Uterus (tissue), 4 donors: Measurements from ENCODE around the gene MT1F. TPM values are rescaled to one million over a fixed set of nuclear protein-coding genes. Genes with fewer than 3 reads are reported as not detected.

ENCODE experiments used
- DNase-seq, 2 donors: peaks; one replicate each; pipeline ENCODE4 v3.0.0-alpha.2; 2019 to 2020
- H3K27ac ChIP-seq, 2 donors: fragments of 200-600 bp; sonication (generic); 1 replicate in 1 of 2; 2 replicates in 1 of 2; pipeline ENCODE4 v1.5.1; 2016 to 2018
- H3K27me3 ChIP-seq, 2 donors: fragments of 200-600 bp; sonication (generic); one replicate each; pipeline ENCODE4 v1.5.1; 2018 to 2019; ENCODE audit warnings: control low read depth in 1 of 2
- H3K36me3 ChIP-seq, 2 donors: fragments of 200-600 bp; sonication (generic); one replicate each; pipeline ENCODE4 v1.5.1; 2019; ENCODE audit warnings: control low read depth in 1 of 2
- H3K4me1 ChIP-seq, 2 donors: fragments of 200-600 bp; sonication (generic); one replicate each; pipeline ENCODE4 v1.5.1; 2018 to 2019; ENCODE audit warnings: control low read depth in 1 of 2
- H3K4me3 ChIP-seq, 2 donors: fragments of 200-600 bp; sonication (generic); 1 replicate in 1 of 2; 2 replicates in 1 of 2; pipeline ENCODE4 v1.5.1; 2018 to 2019; ENCODE audit warnings: mild to moderate bottlenecking in 1 of 2
- H3K9me3 ChIP-seq, 2 donors: fragments of 200-600 bp; sonication (generic); one replicate each; pipeline ENCODE4 v1.5.1; 2019; ENCODE audit warnings: control low read depth in 1 of 2
- CTCF ChIP-seq, 4 experiments: fragments of 200-600 bp in 2 of 4; fragments of 450-650 bp in 2 of 4; sonication (generic) in 2 of 4; IDR thresholded peaks; one replicate each; pipeline ENCODE4 v1.5.1; 2016 to 2019; ENCODE audit warnings: antibody characterized with exemption in 4 of 4, mild to moderate bottlenecking in 2 of 4, moderate library complexity in 1 of 4
- POLR2A ChIP-seq, 2 donors: fragments of 450-650 bp; IDR thresholded peaks; one replicate each; pipeline ENCODE4 v1.6.1; 2016; ENCODE audit warnings: antibody characterized with exemption in 2 of 2, mild to moderate bottlenecking in 1 of 2, moderate library complexity in 1 of 2
- intact Hi-C: fragments of 100-400 bp; cut with DNase I; formaldehyde crosslinking; loops from one replicate; pipeline ENCODE4 v1.15.1; 2023; ENCODE audit warnings: low total_unique reads
- total RNA-seq, 4 donors: library from RNA; depleted of rRNA in 3 of 4; stranded (reverse); fragments of >200 nt in 3 of 4; gene quantifications; one replicate each; pipeline versions ENCODE4 v1.1.0 to v1.2.4, GENCODE V29; 2014 to 2023
- donor health status: DM: yes; HTN: yes; CAD: no.

Gene MT1F
- total RNA-seq, 4 donors from 2014 or later = 2.1 TPM; not detected in 3

- Histone ChIP-seq H3K9me3 (no peaks in the 10 kb centered on the region), H3K27ac (no peak overlapping the region)
- intact Hi-C loops = no loop called here
Observed at GRCh38 chr16:56628486-56629350, 29.0 kb upstream of the MT1F start.

GRCh38 chr16:56629531-56629930, 28.2 kb upstream of the MT1F start:
- no peaks in the 10 kb centered on the region for H3K36me3 ChIP-seq
- no peaks in the 10 kb centered on the region for H3K27me3 ChIP-seq
- H3K4me3 ChIP-seq = no peak overlapping the region
- intact Hi-C loops = no loop called here
- no peak for TF ChIP-seq POLR2A (IDR thresholded peaks at IDR 0.05)
- no peak for TF ChIP-seq CTCF (IDR thresholded peaks at IDR 0.05)
- H3K4me1 ChIP-seq = peaks cover 0 to 3% of the 10 kb centered on the region in 2 donors
- no peak overlapping the region for H3K27ac ChIP-seq
- no peaks in the 10 kb centered on the region for H3K9me3 ChIP-seq
- no peak for DNase-seq

More at GRCh38 chr16:56628486-56629350, 29.0 kb upstream of the MT1F start:
- no peak for DNase-seq
- peaks cover 0 to 3% of the 10 kb centered on the region in 2 donors for H3K4me1 ChIP-seq
- TF ChIP-seq POLR2A (IDR thresholded peaks at IDR 0.05) (no peak), CTCF (IDR thresholded peaks at IDR 0.05) (no peak)
- H3K36me3 ChIP-seq = no peaks in the 10 kb centered on the region
- H3K4me3 ChIP-seq = no peak overlapping the region
- H3K27me3 ChIP-seq = no peaks in the 10 kb centered on the region

- peaks cover 0 to 5% of the 10 kb centered on the region in 2 donors for H3K4me1 ChIP-seq
Observed at GRCh38 chr16:56630134-56630533, 27.6 kb upstream of the MT1F start.

GRCh38 chr16:56631197-56631596, 26.6 kb upstream of the MT1F start:
- Histone ChIP-seq H3K36me3 (no peaks in the 10 kb centered on the region), H3K27me3 (peaks cover 0 to 7% of the 10 kb centered on the region in 2 donors), H3K27ac (peak overlapping the region in 1 of 2 donors; percentile 66), H3K4me3 (no peak overlapping the region), H3K4me1 (peaks cover 0 to 8% of the 10 kb centered on the region in 2 donors), H3K9me3 (no peaks in the 10 kb centered on the region)
- intact Hi-C loops = no loop called here
- DNase-seq = no peak
- no peak for TF ChIP-seq CTCF (IDR thresholded peaks at IDR 0.05)
- no peak for TF ChIP-seq POLR2A (IDR thresholded peaks at IDR 0.05)

More at GRCh38 chr16:56630134-56630533, 27.6 kb upstream of the MT1F start:
- DNase-seq = no peak
- no peak overlapping the region for H3K27ac ChIP-seq
- H3K36me3 ChIP-seq = no peaks in the 10 kb centered on the region
- no peaks in the 10 kb centered on the region for H3K9me3 ChIP-seq
- TF ChIP-seq CTCF (IDR thresholded peaks at IDR 0.05) (no peak), POLR2A (IDR thresholded peaks at IDR 0.05) (no peak)
- no peak overlapping the region for H3K4me3 ChIP-seq
- intact Hi-C loops = no loop called here
- peaks cover 0 to under 1% of the 10 kb centered on the region in 2 donors for H3K27me3 ChIP-seq

GRCh38 chr16:56631832-56632155, 26.0 kb upstream of the MT1F start:
- Histone ChIP-seq H3K27me3 (peaks cover 0 to 7% of the 10 kb centered on the region in 2 donors), H3K4me3 (peak overlapping the region; percentile 26 to 44)

More at GRCh38 chr16:56631832-56632155, 26.0 kb upstream of the MT1F start:
- Histone ChIP-seq H3K9me3 (no peaks in the 10 kb centered on the region), H3K4me1 (peaks cover 0 to 8% of the 10 kb centered on the region in 2 donors), H3K27ac (peak overlapping the region; percentile 42 to 66), H3K36me3 (no peaks in the 10 kb centered on the region)
- TF ChIP-seq POLR2A (IDR thresholded peaks at IDR 0.05) (no peak), CTCF (IDR thresholded peaks at IDR 0.05) (no peak)
- DNase-seq = no peak
- intact Hi-C loops = no loop called here
